Transverse colon (tissue), 3 donors: ENCODE measurements around the gene TMEM156.

Source experiments
- POLR2A ChIP-seq: fragments of 450-650 bp; IDR thresholded peaks from one replicate; pipeline ENCODE4 v1.6.1; 2016; ENCODE audit warnings: antibody characterized with exemption, mild to moderate bottlenecking, moderate library complexity
- TF ChIP-seq, protein P1 (sequence below), 5 experiments: fragments of 200-600 bp in 3 of 5; fragments of 450-650 bp in 2 of 5; sonication (generic) in 3 of 5; IDR thresholded peaks; 1 replicate in 2 of 5; 2 replicates in 3 of 5; pipeline ENCODE4 v1.5.1; 2016 to 2017; ENCODE audit warnings: antibody characterized with exemption in 5 of 5, inconsistent platforms in 3 of 5, mild to moderate bottlenecking in 2 of 5, moderate library complexity in 1 of 5

DNA sequence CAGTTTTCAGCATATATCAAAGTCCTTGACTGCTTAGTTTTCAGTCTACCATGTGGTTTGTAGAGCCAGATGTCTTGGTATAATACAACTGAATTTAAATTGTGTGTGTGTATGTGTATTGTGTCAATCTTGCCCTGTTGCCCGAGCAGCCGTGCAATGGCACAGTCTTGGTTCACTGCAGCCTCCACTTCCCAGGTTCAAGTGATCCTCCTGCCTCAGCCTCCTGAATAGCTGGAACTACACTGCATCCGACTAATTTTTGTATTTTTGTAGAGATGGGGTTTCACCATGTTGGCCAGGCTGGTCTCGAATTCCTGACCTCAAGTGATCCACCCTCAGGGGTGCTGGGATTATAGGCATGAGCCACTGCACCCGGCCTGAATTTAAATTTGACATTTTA lies 23.8 kb upstream of the TMEM156 start:
- TF ChIP-seq, protein P1, sequence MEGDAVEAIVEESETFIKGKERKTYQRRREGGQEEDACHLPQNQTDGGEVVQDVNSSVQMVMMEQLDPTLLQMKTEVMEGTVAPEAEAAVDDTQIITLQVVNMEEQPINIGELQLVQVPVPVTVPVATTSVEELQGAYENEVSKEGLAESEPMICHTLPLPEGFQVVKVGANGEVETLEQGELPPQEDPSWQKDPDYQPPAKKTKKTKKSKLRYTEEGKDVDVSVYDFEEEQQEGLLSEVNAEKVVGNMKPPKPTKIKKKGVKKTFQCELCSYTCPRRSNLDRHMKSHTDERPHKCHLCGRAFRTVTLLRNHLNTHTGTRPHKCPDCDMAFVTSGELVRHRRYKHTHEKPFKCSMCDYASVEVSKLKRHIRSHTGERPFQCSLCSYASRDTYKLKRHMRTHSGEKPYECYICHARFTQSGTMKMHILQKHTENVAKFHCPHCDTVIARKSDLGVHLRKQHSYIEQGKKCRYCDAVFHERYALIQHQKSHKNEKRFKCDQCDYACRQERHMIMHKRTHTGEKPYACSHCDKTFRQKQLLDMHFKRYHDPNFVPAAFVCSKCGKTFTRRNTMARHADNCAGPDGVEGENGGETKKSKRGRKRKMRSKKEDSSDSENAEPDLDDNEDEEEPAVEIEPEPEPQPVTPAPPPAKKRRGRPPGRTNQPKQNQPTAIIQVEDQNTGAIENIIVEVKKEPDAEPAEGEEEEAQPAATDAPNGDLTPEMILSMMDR (IDR thresholded peaks at IDR 0.05): no peak
- no peak for TF ChIP-seq POLR2A
